NCI-H2107 (cell line): ENCODE data around the gene MPST.
"Not testable (repeated sequence)": the region's sequence is repeated elsewhere in the genome, so short reads cannot be mapped to it uniquely, and the experiment has no call there.

Source experiments
- DNase-seq: peaks from one replicate; lab custom pipeline; 2025; lab: John Stamatoyannopoulos, UW

The MPST gene

GRCh38 chr22:37062376-37062675 is 42.8 kb downstream of the MPST start:
- DNase-seq: no peak

- no peak for DNase-seq
Observed at GRCh38 chr22:37062702-37063381, 43.3 kb downstream of the MPST start.

- peak; percentile 38 for DNase-seq
Observed at GRCh38 chr22:37063431-37064420, 44.2 kb downstream of the MPST start.

DNA sequence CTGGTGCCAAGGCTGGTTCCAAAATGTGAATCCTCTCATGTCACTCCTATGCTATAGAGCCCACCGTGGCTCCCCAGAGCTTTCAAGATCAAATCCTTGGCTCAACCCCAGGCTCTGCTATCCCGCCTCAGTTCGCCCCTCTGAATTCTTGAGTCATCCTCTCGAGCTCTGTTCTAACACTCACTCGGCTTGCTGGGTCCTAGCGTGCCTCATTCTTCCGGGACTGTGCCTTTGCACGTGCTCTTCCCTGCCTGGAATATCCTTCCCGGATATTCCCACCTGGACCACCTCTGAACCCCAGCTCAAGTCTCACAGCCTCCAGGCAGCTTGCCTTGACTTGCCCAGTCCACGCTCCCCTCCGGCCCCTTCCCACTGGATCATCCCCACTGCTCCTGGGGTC is 45.0 kb downstream of the MPST start:
- no peak for DNase-seq

DNA sequence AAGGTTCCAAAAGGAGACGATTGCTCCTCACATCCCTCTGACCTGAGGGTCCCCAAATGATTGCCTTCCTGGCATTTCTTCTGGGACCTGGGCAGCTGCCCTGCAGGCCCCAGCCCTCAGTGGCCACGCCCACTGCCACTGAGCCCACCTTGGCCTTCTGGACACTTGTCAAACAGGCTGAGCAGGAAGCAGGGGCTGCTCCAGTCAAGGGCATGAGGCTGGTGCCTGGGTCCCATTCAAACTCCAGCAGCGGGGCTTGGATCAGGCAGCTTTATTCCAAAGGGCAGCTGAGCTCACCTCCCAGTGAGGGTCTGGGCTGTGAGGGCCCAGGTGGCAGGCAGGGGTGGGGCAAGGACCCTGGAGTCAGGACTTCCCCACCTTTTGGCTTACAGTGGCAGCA is 45.6 kb downstream of the MPST start:
- DNase-seq: no peak

GRCh38 chr22:37065961-37066360 is 46.4 kb downstream of the MPST start:
- DNase-seq: no peak

DNA sequence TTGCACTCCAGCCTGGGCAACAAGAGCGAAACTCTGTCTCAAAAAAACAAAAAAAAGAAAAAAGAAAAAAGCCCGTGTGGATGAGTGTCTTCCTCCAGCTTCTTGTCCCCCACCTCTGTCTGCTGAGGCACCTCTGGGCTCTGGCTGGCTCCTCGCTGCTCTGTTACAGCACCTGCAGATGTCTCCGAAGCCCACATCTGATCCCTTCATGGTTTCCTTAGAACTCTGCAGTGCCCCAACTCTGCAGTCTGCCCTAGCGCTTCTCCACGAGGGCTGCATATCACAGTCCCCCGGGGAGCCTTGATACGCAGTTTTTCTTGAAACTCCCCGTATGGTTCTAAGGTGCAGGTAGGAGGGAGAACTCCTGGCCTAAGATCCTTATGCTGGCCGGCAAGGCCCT is 47.9 kb downstream of the MPST start:
- no peak for DNase-seq

DNA sequence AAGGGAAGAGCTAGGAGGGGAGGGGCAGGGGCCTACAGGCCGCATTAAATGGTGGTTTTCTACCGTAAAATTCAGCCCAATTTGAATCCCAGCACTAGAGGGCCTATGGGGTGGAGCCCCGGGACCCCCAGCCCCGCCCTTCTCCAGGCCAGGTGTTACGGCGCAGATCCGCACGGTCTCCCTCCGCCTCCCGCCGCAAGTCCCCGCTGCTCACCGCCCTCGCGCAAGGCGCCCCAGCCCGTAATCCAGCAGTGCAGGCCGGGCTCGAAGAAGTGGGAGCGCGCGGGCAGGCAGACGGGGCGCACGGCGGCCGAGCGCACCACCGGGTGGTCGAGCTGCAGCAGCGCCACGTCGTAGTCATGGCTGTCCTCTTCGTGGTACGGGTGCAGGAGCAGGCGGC is 49.3 kb downstream of the MPST start:
- no peak for DNase-seq

GRCh38 chr22:37069319-37069718 is 49.8 kb downstream of the MPST start:
- DNase-seq: no peak

GRCh38 chr22:37069719-37070118 is 50.2 kb downstream of the MPST start:
- DNase-seq: no peak

- no peak for DNase-seq
Observed at GRCh38 chr22:37070334-37070733, 50.8 kb downstream of the MPST start.

DNA sequence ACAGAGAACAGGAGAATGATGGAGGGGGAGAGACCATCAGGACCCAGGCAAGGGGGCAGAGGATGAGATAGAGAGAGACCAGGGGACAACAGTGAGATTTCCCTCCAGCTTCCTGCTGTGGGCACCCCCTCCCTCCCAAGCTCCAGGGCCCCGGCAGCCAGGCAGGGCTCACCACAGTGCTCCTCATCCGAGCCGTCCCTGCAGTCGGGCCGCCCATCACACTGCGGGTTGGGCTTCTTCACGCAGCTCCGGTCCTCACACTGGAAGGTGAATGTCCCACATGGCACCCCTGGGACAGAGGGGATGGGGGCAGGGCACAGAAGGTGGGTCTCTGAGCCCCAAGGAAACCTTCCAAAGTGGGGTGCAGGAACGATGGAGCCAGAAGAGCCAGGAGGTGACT is 51.2 kb downstream of the MPST start:
- DNase-seq: no peak

- not testable (repeated sequence) for DNase-seq
Observed at GRCh38 chr22:37071850-37072592, 52.5 kb downstream of the MPST start.

- DNase-seq: no peak
Observed at GRCh38 chr22:37072673-37073072, 53.1 kb downstream of the MPST start.

- DNase-seq: no peak
Observed at GRCh38 chr22:37074537-37074936, 55.0 kb downstream of the MPST start.

DNA sequence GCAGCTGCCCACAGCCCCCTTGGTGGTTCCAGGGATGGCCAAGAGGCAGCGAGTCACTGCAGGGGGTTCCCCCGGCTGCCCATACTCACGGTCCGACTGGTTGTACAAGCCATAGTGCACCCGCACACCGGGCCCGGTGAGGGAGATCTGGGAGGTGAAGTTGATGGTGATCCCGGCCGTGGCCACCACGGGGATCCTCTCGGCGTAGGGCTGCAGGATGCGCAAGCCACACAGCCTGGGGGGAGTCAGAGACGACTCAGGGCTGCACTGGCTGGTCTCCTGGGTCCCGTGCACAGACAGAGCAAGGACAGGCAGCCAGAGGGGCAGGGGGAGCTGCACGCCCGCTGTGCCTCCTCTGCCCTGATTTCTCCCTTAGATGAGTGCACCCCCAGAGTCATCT is 55.5 kb downstream of the MPST start:
- DNase-seq: no peak

DNA sequence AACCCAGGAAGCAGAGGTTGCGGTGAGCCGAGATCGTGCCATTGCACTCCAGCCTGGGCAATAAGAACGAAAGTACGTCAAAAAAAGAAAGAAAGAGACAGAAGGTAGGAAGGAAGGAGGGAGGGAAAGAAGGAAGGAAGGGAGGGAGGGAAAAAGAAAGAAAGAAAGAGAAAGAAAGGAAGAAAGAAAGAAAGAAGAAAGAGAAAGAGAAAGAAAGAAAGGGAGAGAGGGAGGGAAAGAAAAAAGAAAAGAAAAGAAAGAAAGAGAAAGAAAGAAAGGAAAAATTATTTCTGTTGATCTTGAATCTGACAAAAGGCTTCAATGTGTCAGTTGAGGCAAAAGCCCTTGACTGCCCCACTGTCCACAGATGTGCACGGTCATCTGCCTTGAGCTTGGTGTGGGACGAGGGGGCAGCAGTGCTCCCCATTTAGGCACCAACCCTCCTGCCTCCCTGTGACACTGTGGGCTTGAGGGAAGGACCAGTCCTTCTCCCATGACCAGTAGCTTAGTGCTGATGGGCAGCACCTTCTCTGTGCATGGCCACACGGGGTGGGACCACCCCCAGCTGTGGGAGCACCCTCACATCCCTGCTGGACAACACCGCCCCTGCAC is 56.4 kb downstream of the MPST start:
- no peak for DNase-seq

DNA sequence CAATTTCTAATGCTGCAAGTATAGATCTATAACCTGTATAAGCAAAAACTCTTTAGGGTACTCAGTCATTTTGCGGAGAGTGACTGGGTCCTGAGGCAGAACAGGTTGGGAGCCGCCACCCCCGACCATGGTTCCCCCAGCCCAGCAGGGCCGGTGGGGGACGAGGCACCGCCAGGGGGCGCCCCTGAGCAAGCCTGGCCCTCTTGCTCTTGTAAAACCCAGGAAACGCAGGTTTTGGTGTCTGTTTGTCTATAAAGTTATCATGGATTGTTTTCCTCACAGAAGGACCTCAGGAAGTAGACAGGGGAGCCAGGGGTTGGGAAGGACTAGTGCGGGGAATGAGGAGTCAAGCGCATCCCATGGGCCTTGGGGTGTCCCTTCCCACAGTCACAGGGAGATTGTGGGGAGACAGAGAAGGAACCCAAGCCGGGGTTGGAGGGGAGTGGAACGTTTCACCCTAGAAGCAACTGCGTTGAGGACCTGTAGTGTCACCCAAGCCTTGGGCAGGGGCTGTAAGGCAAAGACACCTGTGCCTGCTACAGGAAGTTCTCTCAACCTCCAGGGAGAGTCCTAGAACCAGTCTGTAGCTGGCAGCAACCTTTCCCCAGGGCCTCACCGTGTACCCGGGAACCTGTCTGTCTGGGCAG is 58.4 kb downstream of the MPST start:
- DNase-seq: no peak

- DNase-seq: no peak
Observed at GRCh38 chr22:37079158-37079557, 59.6 kb downstream of the MPST start.
